A549 treated with Hydrocortisone at 1 μM for 4 hours (cell line): Measurements from ENCODE around the gene TUBB2B. TPM values are rescaled to one million over a fixed set of nuclear protein-coding genes. Genes with fewer than 3 reads are reported as not detected.

Experiments used
- total RNA-seq: library from RNA; stranded (reverse); fragments of 200-300 nt; extraction: Qiagen RNA extraction; gene quantifications from 5 replicates; pipeline ENCODE4 v1.2.3, GENCODE V29; 2022

Gene TUBB2B
- 12.7 to 15.3 TPM (median 14.7 TPM) in 5 replicates for total RNA-seq

GRCh38 chr6:3227363-3228045 lies at the start of gene TUBB2B:
Gene TUBB2B (minus strand): TSS chr6:3227653. CDS start chr6:3227543, 110 bp downstream.

GRCh38 chr6:3258720-3259490 lies 31.5 kb upstream of the TUBB2B start, which contains the start of gene PSMG4:
Gene PSMG4 (plus strand): TSS chr6:3258947. CDS start chr6:3259023, 76 bp downstream.

Other genes starting within 250 kb of the TUBB2B start
- gene NQO2, start 227.8 kb downstream of the TUBB2B start, total RNA-seq = 53.6 to 79.2 TPM (median 69.5 TPM) in 5 replicates
- 11.4 to 14.5 TPM (median 12.3 TPM) in 5 replicates for gene RIPK1, start 159.2 kb downstream of the TUBB2B start, total RNA-seq
- gene BPHL, start 108.9 kb downstream of the TUBB2B start, total RNA-seq = 17.3 to 24.8 TPM (median 24.4 TPM) in 5 replicates
- 82.8 to 101 TPM (median 92.5 TPM) in 5 replicates for gene TUBB2A, start 70.1 kb downstream of the TUBB2B start, total RNA-seq
- gene PSMG4, start 31.3 kb upstream of the TUBB2B start, total RNA-seq = 20.8 to 29.6 TPM (median 28.6 TPM) in 5 replicates
- gene SLC22A23, start 229.4 kb upstream of the TUBB2B start, total RNA-seq = 8.4 to 10.0 TPM (median 9.3 TPM) in 5 replicates